ENCODE data around the gene OVOL1. TPM values are rescaled to one million over a fixed set of nuclear protein-coding genes. Genes with fewer than 3 reads are reported as not detected.

Gene OVOL1
- total RNA-seq, 6 experiments from 2014 or later, result not detected

DNA sequence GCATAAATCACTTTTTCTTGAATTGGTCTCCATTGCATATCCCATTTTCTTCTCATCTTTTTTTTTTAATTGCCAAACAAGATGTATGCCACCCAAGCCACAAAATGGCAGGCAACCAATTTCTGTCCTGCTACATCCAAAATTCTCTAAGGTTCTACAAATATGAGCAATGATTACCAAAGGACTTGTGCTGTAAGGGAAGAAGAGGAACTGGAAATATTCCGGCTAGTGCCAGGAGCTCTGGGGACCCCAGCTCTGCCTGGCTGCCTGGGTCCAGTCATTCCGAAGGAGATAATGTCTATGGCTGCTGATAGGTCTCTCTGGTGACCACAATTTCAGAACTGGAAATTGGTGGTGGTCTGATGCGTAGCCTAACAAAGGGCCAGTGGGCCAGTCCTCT is 29.8 kb downstream of the OVOL1 start:
- intact Hi-C loops (cut with DNase I), result loop anchor here (5.0 to 10.0 kb wide), 3 partner anchors 102 to 192 kb away; partner anchors contain the start of gene KAT5 (in 2 of the 2)
- Histone ChIP-seq H3K27ac (no peak overlapping the region), H3K4me3 (no peak overlapping the region), H3K4me1 (no peaks in the 10 kb centered on the region), H3K27me3 (no peaks in the 10 kb centered on the region), H3K9me3 (no peaks in the 10 kb centered on the region), H3K36me3 (no peaks in the 10 kb centered on the region)
- DNase-seq (no peak), ATAC-seq (no peak)
- TF ChIP-seq, protein P1, sequence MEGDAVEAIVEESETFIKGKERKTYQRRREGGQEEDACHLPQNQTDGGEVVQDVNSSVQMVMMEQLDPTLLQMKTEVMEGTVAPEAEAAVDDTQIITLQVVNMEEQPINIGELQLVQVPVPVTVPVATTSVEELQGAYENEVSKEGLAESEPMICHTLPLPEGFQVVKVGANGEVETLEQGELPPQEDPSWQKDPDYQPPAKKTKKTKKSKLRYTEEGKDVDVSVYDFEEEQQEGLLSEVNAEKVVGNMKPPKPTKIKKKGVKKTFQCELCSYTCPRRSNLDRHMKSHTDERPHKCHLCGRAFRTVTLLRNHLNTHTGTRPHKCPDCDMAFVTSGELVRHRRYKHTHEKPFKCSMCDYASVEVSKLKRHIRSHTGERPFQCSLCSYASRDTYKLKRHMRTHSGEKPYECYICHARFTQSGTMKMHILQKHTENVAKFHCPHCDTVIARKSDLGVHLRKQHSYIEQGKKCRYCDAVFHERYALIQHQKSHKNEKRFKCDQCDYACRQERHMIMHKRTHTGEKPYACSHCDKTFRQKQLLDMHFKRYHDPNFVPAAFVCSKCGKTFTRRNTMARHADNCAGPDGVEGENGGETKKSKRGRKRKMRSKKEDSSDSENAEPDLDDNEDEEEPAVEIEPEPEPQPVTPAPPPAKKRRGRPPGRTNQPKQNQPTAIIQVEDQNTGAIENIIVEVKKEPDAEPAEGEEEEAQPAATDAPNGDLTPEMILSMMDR (IDR thresholded peaks at IDR 0.05), result no peak
- no peak for TF ChIP-seq POLR2A (IDR thresholded peaks at IDR 0.05)
- 65% methylated on average over 2 of the region's 3 CpGs for WGBS (ENCODE audit: insufficient coverage, low coverage, low lambda C conversion rate, missing lambda C conversion rate)

DNA sequence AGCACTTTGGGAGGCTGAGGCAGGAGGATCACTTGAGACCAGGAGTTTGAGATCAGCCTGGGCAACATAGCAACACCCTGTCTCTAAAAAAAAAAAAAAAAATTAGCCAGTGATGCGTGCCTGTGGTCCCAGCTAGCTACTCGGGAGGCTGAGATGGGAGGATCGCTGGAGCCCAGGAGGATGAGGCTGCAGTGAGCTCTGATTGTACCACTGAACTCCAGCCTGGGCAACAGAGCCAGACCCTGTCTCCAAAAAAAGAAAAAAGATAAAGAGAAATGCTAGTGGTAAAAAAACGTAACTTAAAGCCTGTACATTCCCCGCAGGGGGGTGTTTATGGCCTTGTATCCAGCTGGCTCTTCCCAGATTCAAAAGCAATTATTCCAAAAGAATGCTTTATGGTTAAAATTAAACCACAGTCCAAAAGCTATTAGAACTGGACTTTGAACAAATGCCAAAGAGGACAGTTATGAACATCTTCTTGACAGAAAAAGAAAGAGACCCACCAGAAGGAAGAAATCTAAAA is 30.5 kb downstream of the OVOL1 start:
- WGBS (ENCODE audit: insufficient coverage, low coverage, low lambda C conversion rate, missing lambda C conversion rate), result 52% methylated on average over 5 of the region's 5 CpGs
- no peak for DNase-seq

DNA sequence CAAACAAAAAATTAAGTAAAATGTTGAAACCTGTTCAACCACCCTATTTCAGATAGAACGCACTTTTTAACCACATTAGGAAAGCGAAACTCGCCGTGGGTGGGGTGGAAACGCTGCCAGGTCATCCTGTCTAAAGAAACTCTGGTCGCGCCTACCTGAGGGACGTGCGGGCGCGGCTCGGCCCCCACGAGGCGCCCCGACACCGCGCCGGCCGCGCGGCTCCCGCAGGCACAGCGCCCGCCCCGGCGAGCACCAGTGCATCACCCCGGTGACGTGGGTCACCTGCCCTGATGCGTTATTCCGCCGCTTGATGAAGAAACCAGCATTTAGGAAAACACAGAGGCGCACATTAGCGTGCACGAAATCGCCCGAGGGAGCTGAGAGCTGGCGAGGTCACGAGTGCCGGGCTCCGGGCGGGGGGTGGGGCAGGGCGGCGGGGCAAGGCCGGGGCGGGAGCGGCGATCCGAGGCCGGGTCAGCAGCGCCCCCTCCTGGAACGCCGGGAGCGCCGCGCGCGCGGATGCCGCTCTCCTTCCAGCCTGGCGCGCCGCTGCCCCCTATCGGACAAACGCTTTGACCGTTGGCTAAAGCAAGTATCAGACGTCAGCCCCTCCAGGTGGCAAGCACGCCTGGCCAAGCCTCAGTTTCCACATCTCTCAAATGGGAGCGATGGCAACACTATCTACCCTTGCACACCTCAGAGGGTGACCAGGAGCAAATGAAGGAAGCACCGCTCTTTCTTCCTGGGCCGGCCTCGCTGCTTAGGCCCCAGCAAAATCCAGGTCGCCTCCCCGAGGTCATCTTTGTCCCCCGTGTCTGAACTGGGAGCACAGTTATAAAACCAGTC is 31.2 kb downstream of the OVOL1 start:
- H3K9me3 ChIP-seq, result no peaks in the 10 kb centered on the region
- peak; percentile 53 for TF ChIP-seq POLR2A (IDR thresholded peaks at IDR 0.05)
- TF ChIP-seq, protein P1 (IDR thresholded peaks at IDR 0.05), result peak; percentile 98 to 100 (median 100)
- 7% methylated on average over 14 of the region's 74 CpGs for WGBS (ENCODE audit: insufficient coverage, low coverage, low lambda C conversion rate, missing lambda C conversion rate)
- no peaks in the 10 kb centered on the region for H3K27me3 ChIP-seq
- ATAC-seq (peak; percentile 94 to 99 (median 96)), DNase-seq (peak; percentile 95 to 96 (median 95))
- peak overlapping the region; percentile 53 to 80 (median 68) for H3K4me3 ChIP-seq
- no peaks in the 10 kb centered on the region for H3K36me3 ChIP-seq
- intact Hi-C loops (cut with DNase I), result loop anchor here (5.0 to 10.0 kb wide), 3 partner anchors 103 to 193 kb away; partner anchors contain the start of gene KAT5 (in 2 of the 2)
- H3K27ac ChIP-seq, result peak overlapping the region; percentile 78 to 83 (median 78)
- no peaks in the 10 kb centered on the region for H3K4me1 ChIP-seq

More for the DNA sequence above, 30.5 kb downstream of the OVOL1 start:
- intact Hi-C loops (cut with DNase I), result loop anchor here (5.0 to 10.0 kb wide), 3 partner anchors 103 to 193 kb away; partner anchors contain the start of gene KAT5 (in 2 of the 2)
- ATAC-seq, result no peak
- H3K27me3 ChIP-seq, result no peaks in the 10 kb centered on the region
- no peaks in the 10 kb centered on the region for H3K4me1 ChIP-seq
- H3K27ac ChIP-seq, result peak overlapping the region; percentile 78 to 83 (median 78)
- no peaks in the 10 kb centered on the region for H3K9me3 ChIP-seq
- peak overlapping the region; percentile 53 to 80 (median 68) for H3K4me3 ChIP-seq
- no peaks in the 10 kb centered on the region for H3K36me3 ChIP-seq
- TF ChIP-seq POLR2A (IDR thresholded peaks at IDR 0.05), result no peak
- TF ChIP-seq, protein P1 (IDR thresholded peaks at IDR 0.05), result no peak

DNA sequence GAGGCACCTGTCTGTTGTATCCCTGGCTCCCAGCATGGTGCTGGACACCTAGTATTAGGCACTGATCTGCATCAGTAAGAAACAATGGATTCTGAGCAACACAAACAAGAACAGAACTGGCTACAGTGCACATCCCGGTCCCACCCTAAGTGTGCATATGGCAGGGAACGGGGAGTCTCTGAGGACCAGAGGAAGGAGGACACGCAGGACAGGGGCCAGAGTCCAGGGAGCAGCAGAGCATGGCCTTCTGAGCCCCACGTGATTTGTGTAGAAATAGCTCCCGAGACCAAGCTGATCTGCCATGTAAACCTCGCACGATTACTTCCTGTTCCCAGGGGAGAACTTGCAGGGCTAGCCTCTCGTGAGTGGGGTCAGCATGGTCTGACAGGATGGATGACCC is 34.2 kb downstream of the OVOL1 start:
- 6% methylated on average over 4 of the region's 8 CpGs for WGBS (ENCODE audit: insufficient coverage, low coverage, low lambda C conversion rate, missing lambda C conversion rate)
- Histone ChIP-seq H3K27ac (no peak overlapping the region), H3K9me3 (no peaks in the 10 kb centered on the region), H3K4me3 (no peak overlapping the region), H3K4me1 (no peaks in the 10 kb centered on the region), H3K36me3 (no peaks in the 10 kb centered on the region), H3K27me3 (no peaks in the 10 kb centered on the region)
- ATAC-seq (peak; percentile 43 to 64 (median 52)), DNase-seq (peak; percentile 36 to 70 (median 63))
- intact Hi-C loops (cut with DNase I), result loop anchor here in 1 of 2 donors (10.0 kb wide), 1 partner anchor 196 kb away; no protein-coding TSS in a partner anchor
- no peak for TF ChIP-seq POLR2A (IDR thresholded peaks at IDR 0.05)
- TF ChIP-seq, protein P1 (IDR thresholded peaks at IDR 0.05), result no peak
